Measurements from ENCODE around the gene GPR153.

GPR153 gene

GRCh38 chr1:6202256-6202655 lies 58.6 kb downstream of the GPR153 start:
- Histone ChIP-seq H3K27me3 (ENCODE audit: control insufficient read depth in 3 of 3, insufficient read depth in 3 of 3, low read depth in 1 of 3, low read length in 3 of 3) (peaks cover 11 to 20% (median 19%) of the 10 kb centered on the region in 3 experiments), H3K9ac (ENCODE audit: low read depth, low read length, poor library complexity) (no peak overlapping the region), H2AFZ (ENCODE audit: low read length) (no peak overlapping the region), H3K9me3 (replicated peaks in 1 of 2; ENCODE audit: control insufficient read depth in 2 of 2, insufficient read depth in 1 of 2, low read depth in 1 of 2, low read length in 2 of 2) (no peaks in the 10 kb centered on the region), H4K91ac (ENCODE audit: low read depth, low read length, poor library complexity) (no peak overlapping the region), H3K4ac (ENCODE audit: low read length) (no peak overlapping the region), H2BK120ac (ENCODE audit: low read depth, low read length) (no peak overlapping the region), H3K18ac (ENCODE audit: low read length) (no peak overlapping the region), H3K4me2 (ENCODE audit: insufficient read depth, low read length, poor library complexity, severe bottlenecking) (no peak overlapping the region), H2BK12ac (ENCODE audit: low read length) (no peak overlapping the region), H3K4me3 (ENCODE audit: low read length in 2 of 2) (no peak overlapping the region), H2BK5ac (ENCODE audit: low read length) (no peak overlapping the region), H3K14ac (ENCODE audit: low read length) (no peak overlapping the region), H3K79me1 (ENCODE audit: low read depth, low read length) (peaks cover 5% of the 10 kb centered on the region), H3K4me1 (ENCODE audit: control insufficient read depth in 2 of 2, insufficient read depth in 1 of 2, low read depth in 1 of 2, low read length in 2 of 2) (peaks cover 12 to 20% of the 10 kb centered on the region in 2 donors), H3K36me3 (replicated peaks in 1 of 2; ENCODE audit: control insufficient read depth in 2 of 2, insufficient read depth in 2 of 2, low read length in 2 of 2) (peaks cover 4 to 9% of the 10 kb centered on the region in 2 donors), H2BK15ac (ENCODE audit: low read length) (no peak overlapping the region), H4K8ac (ENCODE audit: low read depth, low read length) (no peak overlapping the region), H3K23ac (ENCODE audit: low read depth, low read length, poor library complexity) (no peak overlapping the region), H2AK5ac (ENCODE audit: low read depth, low read length) (no peak overlapping the region), H3K27ac (replicated peaks; ENCODE audit: low read length) (no peak overlapping the region)
- no CpG with 5 or more reads among the region's 7 CpGs for WGBS, 2 donors (ENCODE audit: extremely low coverage in 2 of 2, insufficient read length in 2 of 2, insufficient replicate concordance in 1 of 2)
- DNase-seq (ENCODE audit: low spot score): no peak

DNA sequence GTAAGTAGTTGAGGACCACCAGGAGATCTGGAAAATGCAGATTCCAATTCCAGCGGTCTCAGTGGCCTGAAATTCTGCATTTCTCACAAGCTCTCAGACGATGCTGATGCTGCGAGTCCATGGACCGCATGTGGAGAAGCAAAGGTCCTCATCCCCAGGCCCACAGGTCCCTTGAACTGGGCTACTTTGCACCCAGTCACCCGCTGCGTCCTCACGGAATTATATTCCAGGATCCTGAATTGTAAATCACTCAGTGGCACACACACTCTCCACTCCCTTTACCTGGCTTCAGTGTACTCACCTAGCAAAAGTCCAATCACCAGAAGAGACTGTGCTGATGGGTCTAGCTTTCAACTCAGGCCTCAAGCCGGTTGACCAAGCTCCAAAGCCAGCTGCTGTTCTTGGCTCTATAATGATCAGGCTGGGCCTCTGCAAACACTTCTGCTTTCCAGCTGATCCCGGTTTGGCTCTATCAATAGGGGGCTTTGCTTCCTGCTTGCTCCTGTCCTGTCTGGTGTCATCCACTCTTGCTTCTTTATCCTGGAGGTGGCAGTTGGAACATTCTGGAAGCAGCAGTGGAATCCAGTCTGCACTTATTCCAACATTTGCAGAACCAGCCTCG lies 60.6 kb downstream of the GPR153 start:
- H3K23ac ChIP-seq (ENCODE audit: low read depth, low read length, poor library complexity): no peak overlapping the region
- H3K4me1 ChIP-seq (ENCODE audit: control insufficient read depth in 2 of 2, insufficient read depth in 1 of 2, low read depth in 1 of 2, low read length in 2 of 2): peaks cover 10 to 17% of the 10 kb centered on the region in 2 donors
- H3K9me3 ChIP-seq (replicated peaks in 1 of 2; ENCODE audit: control insufficient read depth in 2 of 2, insufficient read depth in 1 of 2, low read depth in 1 of 2, low read length in 2 of 2): no peaks in the 10 kb centered on the region
- H2BK5ac ChIP-seq (ENCODE audit: low read length): peak overlapping the region; percentile 43
- peak overlapping the region; percentile 100 for H4K8ac ChIP-seq (ENCODE audit: low read depth, low read length)
- peak overlapping the region; percentile 65 for H2AK5ac ChIP-seq (ENCODE audit: low read depth, low read length)
- peak overlapping the region; percentile 35 for H3K4me2 ChIP-seq (ENCODE audit: insufficient read depth, low read length, poor library complexity, severe bottlenecking)
- peak overlapping the region; percentile 70 for H2AFZ ChIP-seq (ENCODE audit: low read length)
- peak overlapping the region; percentile 2 to 94 for H3K4me3 ChIP-seq (ENCODE audit: low read length in 2 of 2)
- H4K91ac ChIP-seq (ENCODE audit: low read depth, low read length, poor library complexity): peak overlapping the region; percentile 81
- H3K36me3 ChIP-seq (replicated peaks in 1 of 2; ENCODE audit: control insufficient read depth in 2 of 2, insufficient read depth in 2 of 2, low read length in 2 of 2): peaks cover 12 to 28% of the 10 kb centered on the region in 2 donors
- peaks cover 0 to under 1% (median 0%) of the 10 kb centered on the region in 3 experiments for H3K27me3 ChIP-seq (ENCODE audit: control insufficient read depth in 3 of 3, insufficient read depth in 3 of 3, low read depth in 1 of 3, low read length in 3 of 3)
- peak overlapping the region; percentile 41 for H3K27ac ChIP-seq (replicated peaks; ENCODE audit: low read length)
- H2BK12ac ChIP-seq (ENCODE audit: low read length): peak overlapping the region; percentile 97
- no peak overlapping the region for H2BK120ac ChIP-seq (ENCODE audit: low read depth, low read length)
- H3K79me1 ChIP-seq (ENCODE audit: low read depth, low read length): peaks cover 8% of the 10 kb centered on the region
- WGBS, 2 donors (ENCODE audit: extremely low coverage in 2 of 2, insufficient read length in 2 of 2, insufficient replicate concordance in 1 of 2): no CpG with 5 or more reads among the region's 10 CpGs
- H3K18ac ChIP-seq (ENCODE audit: low read length): peak overlapping the region; percentile 92
- no peak for DNase-seq (ENCODE audit: low spot score)
- peak overlapping the region; percentile 65 for H3K9ac ChIP-seq (ENCODE audit: low read depth, low read length, poor library complexity)
- no peak overlapping the region for H3K14ac ChIP-seq (ENCODE audit: low read length)
- peak overlapping the region; percentile 40 for H3K4ac ChIP-seq (ENCODE audit: low read length)
- peak overlapping the region; percentile 97 for H2BK15ac ChIP-seq (ENCODE audit: low read length)

DNA sequence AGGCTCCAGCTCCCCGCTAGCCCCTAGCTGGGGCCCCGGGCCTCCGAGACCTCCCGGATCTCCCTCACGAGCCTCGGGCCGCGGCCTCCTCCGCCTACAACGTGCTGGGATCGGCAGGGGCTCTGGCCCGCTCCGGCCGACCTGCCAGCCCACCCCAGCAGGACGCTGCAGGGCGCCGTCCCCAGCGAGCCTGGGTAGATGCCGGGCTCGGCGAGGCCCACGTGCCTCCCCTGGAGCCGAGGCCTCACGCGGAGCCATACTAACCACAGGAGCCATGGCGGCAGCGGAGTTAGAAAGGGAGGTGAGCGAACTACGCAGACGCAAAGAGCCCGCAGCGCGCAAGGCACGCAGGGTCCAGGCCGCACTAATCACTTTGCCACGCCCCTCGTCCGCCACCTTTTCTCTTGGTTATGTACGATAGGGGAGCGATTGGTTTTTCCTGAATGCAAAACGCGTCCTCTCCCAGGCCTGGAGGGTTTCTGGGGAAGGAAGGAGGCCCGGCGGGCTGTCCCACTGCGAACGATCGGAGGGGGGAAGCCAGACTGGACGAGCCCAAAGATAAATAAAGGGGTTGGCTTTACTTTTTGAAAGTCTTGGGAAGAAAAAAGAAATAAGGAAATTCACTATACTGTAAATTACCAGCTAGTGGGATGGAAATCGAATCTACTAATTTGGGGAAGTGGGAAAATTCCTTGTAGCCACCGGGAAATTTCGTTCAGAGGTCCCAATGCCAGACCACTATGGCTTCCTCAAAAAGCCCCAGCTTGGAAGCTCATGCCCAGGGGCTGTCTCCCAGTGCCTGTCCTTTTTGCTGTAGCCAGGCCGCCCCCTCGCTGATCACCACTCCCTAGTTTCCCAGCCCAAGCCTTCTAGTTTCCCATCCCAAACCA lies 61.4 kb downstream of the GPR153 start, which contains the start of gene RPL22:
Gene RPL22, minus strand, starts transcription at position 298 of the 890 bp plus-strand sequence. Its CDS starts 22 bp downstream, at position 276.
- Histone ChIP-seq H3K18ac (ENCODE audit: low read length) (peak within 1 kb of the TSS; percentile 97), H3K79me1 (ENCODE audit: low read depth, low read length) (peaks cover 8% of the 10 kb centered on the region), H3K4me2 (ENCODE audit: insufficient read depth, low read length, poor library complexity, severe bottlenecking) (peak within 1 kb of the TSS; percentile 62), H3K4me3 (ENCODE audit: low read length in 2 of 2) (peak within 1 kb of the TSS; percentile 94 to 98), H4K8ac (ENCODE audit: low read depth, low read length) (peak within 1 kb of the TSS; percentile 100), H3K4me1 (ENCODE audit: control insufficient read depth in 2 of 2, insufficient read depth in 1 of 2, low read depth in 1 of 2, low read length in 2 of 2) (peaks cover 6 to 14% of the 10 kb centered on the region in 2 donors), H2AFZ (ENCODE audit: low read length) (peak within 1 kb of the TSS; percentile 70), H3K27ac (replicated peaks; ENCODE audit: low read length) (peak within 1 kb of the TSS; percentile 41), H3K4ac (ENCODE audit: low read length) (peak within 1 kb of the TSS; percentile 78), H2BK120ac (ENCODE audit: low read depth, low read length) (no peak within 1 kb of the TSS), H2BK5ac (ENCODE audit: low read length) (peak within 1 kb of the TSS; percentile 61), H3K36me3 (replicated peaks in 1 of 2; ENCODE audit: control insufficient read depth in 2 of 2, insufficient read depth in 2 of 2, low read length in 2 of 2) (peaks cover 13 to 35% of the 10 kb centered on the region in 2 donors), H2AK5ac (ENCODE audit: low read depth, low read length) (peak within 1 kb of the TSS; percentile 94), H3K14ac (ENCODE audit: low read length) (peak within 1 kb of the TSS; percentile 96), H3K9ac (ENCODE audit: low read depth, low read length, poor library complexity) (peak within 1 kb of the TSS; percentile 100), H4K91ac (ENCODE audit: low read depth, low read length, poor library complexity) (peak within 1 kb of the TSS; percentile 81), H3K23ac (ENCODE audit: low read depth, low read length, poor library complexity) (peak within 1 kb of the TSS; percentile 100), H2BK15ac (ENCODE audit: low read length) (peak within 1 kb of the TSS; percentile 97), H2BK12ac (ENCODE audit: low read length) (peak within 1 kb of the TSS; percentile 97), H3K27me3 (ENCODE audit: control insufficient read depth in 3 of 3, insufficient read depth in 3 of 3, low read depth in 1 of 3, low read length in 3 of 3) (no peaks in the 10 kb centered on the region), H3K9me3 (replicated peaks in 1 of 2; ENCODE audit: control insufficient read depth in 2 of 2, insufficient read depth in 1 of 2, low read depth in 1 of 2, low read length in 2 of 2) (no peaks in the 10 kb centered on the region)
- peak; percentile 98 for DNase-seq (ENCODE audit: low spot score)
- no CpG with 5 or more reads among the region's 53 CpGs for WGBS, 2 donors (ENCODE audit: extremely low coverage in 2 of 2, insufficient read length in 2 of 2, insufficient replicate concordance in 1 of 2)
